Measurements from ENCODE around the gene GLDC.

Gene GLDC

DNA sequence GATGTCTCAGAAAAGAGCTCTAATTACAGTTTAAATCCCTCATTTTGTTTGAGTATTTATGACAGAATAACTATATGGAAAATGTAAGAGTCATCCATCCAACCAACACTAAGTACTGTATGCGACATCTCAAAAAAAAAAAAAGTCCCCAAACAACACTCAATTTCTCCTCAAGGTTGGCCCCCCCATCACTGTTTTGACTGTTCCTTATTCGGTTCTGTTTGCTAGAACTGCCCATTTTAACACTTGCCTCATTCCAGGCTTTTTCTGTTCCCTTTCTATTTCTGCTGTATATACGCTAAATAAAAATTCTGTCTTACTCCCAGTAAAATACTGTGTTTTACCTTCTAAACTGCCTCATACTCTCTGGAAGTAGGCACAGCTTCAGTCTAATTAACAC is 25.2 kb downstream of the GLDC start:
- DNase-seq (ENCODE audit: low spot score), result no peak

DNA sequence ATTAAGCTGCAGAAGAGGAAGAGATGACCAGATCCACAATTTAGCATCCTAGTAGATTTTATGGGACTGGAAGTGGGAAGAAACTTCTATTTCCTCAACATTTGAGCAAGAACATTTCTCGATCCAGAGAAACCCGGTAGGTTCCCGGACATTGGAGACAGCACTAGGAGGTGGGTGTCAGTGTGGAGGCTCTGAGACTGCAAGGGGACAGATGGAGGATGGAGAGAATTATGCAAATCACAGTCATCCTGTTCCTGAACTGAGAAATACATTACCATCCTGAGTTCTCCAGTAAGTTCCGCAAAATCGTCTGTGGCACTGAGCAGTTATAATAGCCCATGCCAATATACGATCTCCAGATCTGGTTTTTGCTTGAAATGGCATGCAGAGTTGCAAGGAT is 25.6 kb downstream of the GLDC start:
- no peak for DNase-seq (ENCODE audit: low spot score)

DNA sequence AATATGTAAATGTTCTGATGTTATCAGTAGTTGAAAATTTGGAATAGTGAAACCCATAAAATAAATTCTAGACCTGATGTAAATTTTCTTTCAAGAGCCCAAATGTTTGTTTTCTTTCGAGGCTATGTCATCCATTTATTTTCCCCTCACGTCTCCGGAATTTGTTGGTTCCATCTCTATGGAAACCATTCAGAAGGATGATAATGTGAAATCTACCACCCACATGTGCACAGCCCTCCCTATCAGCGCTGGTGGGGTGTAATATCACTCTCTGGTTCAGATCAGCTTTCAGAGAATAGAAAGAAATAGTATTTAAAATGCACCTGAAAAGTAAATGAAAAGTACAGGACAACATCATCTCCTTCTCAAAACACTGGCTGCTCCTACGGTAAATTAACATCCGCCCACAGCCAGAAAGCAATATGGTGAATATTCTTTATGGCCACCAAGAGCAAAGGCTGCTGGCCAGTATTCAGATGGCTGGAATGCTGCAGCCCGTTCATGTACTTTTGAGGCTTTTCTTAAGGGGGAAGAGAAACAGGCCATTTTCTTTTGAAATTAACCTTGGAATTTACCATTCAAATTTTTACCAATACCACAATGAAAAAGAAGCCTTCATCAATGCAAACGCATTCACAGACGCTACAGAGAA is 28.5 kb downstream of the GLDC start:
- DNase-seq (ENCODE audit: low spot score), result no peak

DNA sequence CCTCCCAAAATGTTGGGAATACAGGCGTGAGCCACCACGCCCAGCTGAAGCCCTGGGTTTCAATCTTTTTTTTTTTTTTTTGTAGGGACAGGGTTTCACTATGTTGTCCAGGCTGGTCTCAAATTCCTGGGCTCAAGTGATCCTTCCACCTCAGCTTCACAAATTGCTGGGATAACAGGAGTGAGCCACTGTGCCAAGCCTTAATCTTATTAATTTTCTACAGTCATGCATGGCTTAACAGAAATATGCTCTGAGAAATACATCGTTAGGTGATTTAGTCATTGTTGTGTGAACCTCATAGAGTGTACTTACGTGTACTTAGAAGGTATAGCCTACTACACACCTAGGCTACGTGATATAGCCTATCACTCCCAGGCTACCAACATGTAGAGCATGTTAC is 31.0 kb downstream of the GLDC start:
- DNase-seq (ENCODE audit: low spot score), result no peak

DNA sequence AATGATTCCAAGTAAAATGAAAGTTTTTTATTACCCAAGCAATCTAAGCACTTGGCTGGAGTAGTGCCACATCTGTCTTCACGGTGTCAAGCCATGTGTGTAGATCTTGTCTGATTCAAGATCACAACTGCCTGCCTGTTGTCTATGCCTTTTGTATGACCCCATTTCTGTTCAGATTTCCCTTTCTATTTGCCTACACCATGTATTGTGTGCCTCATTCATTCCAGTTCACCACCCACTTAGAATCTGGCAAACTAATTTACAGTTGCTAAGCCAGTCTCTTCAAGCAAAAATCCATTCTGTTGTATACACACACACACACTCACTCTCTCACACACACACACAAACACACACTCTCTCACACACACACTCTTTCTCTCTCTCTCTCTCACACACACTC is 33.7 kb downstream of the GLDC start:
- no peak for DNase-seq (ENCODE audit: low spot score)

DNA sequence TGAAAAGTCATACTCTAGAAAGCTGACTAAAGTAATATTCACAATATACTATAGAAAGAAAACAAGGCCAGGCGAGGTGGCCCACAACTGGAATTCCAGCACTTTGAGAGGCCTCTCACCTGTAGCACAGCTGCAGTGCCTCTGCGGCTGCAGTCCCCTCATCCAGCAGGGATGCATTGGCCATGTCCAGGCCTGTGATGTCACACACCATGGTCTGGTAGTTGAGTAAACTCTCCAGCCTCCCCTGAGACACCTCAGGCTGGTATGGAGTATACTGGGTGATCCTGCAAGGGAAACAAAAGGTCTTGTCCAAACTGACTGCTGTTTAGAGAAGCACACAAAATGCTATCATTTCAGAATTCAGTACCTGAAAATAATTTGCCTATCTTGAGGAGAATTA is 35.5 kb downstream of the GLDC start:
- no peak for DNase-seq (ENCODE audit: low spot score)

DNA sequence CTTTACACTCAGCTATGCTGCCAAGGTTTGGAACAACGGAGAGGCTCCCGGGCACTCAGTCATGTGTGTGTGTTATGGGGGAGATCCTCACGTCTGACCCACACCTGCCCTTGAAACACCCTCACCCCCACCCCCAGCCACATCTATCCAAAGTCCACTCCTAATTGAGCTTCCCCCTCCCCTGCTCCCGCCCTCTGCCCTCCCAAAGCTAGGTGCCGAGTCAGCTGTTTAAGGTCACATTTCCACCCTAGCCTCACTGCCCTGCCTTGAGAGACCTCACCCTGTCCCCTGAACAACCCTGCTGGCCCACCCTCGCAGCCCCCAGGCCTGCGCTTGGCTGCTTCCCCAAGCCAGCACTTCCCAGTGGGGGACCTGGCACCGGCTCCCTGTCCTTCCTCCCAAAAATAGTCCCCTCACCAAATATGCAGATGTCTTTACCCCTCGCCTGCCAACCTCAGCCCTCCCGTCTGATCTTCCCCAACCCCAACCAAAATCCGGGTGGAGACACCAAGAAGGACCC is 36.0 kb downstream of the GLDC start:
- DNase-seq (ENCODE audit: low spot score), result no peak

DNA sequence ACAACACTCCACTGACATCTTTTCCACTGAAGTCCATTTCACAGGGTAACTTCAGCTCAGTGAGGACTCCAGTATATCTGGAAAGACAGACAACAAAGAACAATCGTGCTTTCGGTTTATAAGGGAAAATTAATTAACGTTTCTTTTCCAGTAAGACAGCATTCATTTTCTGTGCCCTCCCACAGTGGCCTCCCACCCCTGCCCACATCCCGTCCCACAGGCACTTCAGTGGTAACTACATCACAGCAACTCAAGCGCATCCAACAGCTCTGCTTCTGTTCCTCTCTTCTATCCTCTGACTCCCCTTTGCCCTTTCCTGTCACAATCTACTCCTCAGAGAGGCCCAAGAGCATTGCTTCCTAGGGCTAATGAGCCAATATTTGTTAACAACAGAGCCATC is 40.3 kb downstream of the GLDC start:
- DNase-seq (ENCODE audit: low spot score), result no peak

DNA sequence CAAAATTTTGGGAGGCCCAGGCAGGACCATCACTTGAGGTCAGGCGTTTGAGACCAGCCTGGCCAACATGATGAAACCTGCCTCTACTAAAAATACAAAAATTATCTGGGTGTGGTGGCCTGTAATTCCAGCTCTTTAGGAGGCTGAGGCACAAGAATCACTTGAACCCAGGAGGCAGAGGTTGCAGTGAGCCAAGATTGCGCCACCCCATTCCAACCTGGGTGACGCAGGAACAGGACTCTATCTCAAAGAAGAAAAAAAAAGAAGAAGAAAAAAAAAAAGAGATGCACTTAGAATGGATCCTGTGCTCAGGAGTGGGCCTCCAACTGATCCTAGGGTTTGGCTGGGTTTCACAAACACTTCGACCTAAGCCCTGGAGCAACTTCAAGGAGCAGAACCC is 45.1 kb downstream of the GLDC start:
- DNase-seq (ENCODE audit: low spot score), result no peak

DNA sequence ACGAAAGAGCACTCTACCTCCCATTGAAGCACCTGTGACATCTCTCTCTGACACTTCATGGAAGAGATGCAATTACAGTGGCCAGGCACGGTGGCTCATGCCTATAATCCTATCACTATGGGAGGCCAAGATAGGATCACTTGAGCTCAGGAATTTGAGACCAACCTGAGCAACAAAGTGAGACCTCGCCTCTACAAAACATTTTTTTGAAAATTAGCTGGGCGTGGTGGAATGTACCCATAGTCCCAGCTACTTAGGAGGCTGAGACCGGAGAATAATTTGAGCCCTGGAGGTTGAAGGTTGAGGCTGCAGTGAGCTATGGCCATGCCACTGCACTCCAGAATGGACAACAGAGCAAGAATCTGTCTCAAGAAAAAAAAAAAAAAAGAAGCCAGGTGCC is 45.5 kb downstream of the GLDC start:
- DNase-seq (ENCODE audit: low spot score), result no peak

DNA sequence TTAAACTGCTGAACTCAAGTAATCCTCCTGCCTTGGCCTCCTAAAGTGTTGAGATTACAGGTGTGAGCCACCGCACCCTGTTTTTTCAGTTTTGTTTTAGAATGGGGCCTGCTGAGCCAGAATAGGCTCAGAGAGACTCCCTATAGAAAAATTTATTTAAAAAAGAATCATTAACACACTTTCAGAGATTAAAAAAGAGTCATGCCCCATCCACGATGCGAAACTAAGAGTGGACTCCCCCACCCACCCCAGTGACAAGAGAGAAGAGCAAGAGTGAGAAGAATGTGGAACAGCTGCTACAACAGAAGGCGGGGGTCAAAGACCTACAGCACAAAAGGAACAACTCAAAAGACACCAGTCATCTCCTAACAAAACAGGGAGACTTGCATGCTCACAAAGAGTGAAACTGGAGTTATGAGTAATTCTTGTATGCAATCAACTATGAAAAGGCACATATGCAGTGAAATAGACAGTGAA is 47.2 kb downstream of the GLDC start:
- DNase-seq (ENCODE audit: low spot score), result no peak

DNA sequence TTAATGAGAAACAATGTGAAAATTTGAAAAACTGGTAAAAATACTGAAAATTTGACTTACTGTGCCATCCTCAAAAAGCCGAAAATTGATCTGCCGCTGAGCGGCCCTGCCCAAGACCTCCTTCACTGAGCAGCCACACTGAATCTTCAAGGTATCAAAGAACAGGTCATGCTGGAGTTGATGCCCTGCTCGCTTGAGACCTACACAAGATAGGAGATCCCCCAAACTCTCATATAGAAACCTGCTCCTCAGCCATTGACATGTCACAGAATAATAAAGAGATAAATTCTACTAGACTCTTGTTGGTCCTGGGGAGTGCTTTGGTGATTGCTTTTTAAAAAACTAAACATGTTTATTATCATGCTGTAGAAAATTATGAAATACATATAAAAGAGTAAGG is 52.7 kb downstream of the GLDC start:
- DNase-seq (ENCODE audit: low spot score), result no peak

DNA sequence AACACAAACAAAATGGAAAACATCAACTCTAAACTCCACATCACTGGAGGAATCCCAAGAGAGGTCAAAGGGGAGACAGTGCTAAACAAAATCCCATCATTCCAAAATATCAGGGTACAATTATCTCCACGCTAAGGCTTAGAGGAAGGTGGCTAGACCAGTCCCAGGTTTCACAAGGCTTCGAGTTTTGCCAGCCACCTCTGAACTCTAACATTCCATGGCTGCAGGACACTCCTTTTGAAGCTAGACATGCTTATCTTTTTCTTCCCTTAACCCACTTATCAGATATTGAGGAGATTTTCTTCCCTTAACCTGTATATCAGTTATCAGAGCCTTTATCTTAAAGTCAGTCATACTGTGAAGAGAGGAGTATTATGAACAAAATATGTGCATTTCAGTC is 53.3 kb downstream of the GLDC start:
- no peak for DNase-seq (ENCODE audit: low spot score)

DNA sequence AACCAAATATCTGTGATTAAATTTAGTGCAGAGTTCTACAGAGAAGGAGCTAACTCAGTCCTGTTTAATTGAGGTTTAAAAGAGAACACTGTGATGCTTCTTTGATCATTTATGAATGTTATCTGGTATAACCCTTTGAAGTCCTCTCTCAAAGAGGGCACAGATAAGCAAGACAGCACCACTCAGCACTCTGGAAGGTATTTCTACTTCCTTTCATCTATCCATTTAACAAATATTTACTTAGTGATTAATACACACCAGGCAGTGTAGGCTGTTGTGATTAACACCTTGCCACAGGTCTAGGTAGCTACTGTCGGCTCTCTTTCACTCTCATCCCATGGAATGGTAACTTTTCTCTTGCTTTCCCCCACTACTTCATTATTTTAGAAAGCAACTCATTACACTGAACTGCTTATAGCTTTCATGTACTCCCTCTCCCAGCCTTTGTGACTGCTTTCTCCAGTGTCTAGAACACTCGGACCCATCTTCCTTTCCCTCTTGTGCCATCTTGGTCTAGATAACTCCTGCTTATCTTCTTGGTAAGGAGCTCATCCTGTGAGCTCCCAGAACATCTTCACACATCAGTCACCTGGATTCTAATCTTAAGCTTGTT is 54.7 kb downstream of the GLDC start:
- DNase-seq (ENCODE audit: low spot score), result no peak

DNA sequence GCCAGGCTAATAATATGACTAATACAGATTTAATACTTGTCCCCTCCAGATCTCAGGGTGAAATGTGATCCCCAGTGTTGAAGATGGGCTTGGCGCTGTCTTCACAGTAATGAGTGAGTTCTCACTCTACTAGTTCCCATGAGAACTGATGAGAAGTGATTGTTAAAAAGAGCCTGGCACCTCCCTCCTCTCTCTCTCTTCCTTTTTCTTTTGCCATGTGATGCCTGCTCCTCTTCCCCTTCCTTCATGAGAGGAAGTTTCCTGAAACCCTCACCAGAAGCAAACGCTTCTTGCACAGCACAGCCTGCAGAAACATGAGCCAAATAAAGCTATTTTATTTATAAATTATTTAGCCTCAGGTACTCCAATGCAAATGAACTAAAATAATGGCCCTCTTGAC is 55.2 kb downstream of the GLDC start:
- DNase-seq (ENCODE audit: low spot score), result no peak

DNA sequence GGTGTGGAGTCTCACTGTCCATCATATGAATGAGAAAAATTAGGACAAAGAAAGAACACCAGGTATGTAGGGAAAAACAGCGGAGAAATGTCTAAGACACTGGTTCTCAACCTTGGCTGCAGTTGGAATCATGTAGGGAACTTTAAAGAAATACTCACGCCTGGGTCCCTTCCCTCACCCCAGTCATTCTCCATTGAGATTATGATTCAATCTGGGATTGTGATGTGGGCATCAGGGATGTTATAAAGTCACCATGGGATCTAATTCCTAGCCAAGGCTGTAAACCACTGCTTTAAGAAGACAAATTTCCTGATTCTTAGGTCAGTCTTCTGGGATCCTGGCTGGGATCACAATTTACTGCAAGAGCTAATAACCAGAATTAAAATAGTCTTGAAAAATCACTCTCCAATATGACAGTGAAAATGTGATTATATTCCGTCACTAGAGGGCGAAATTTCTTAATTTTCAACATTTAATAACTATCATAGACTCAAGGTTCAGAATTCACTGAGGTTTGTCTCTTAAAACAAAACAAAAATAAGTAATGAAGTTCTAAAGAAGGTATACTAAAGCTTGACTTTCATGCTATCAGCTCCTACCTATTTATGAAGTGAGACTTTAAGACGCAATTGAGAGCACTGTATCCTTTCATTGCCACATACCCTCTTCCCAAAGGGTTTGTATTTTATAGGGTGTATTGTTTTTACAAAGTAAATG is 60.5 kb downstream of the GLDC start:
- peak; percentile 31 for DNase-seq (ENCODE audit: low spot score)

DNA sequence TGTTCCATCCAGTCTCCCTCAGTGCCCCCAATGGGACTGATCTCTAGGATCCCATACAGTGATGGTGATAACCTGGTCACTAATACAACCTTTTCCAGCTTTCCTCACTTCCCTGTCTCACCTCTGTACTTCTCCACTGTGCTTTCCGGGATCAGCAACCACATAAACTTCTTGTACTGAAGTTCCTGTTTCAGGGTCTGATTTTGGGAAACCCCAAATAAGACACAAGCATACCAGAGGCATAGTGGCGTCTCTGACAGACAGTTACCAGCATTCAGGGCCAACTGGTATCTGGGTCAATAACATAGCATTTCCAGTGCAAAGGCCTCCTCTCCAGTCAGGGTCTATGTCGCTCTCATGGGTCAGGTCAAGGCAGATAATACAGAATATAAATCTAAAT is 64.3 kb downstream of the GLDC start:
- DNase-seq (ENCODE audit: low spot score), result no peak

DNA sequence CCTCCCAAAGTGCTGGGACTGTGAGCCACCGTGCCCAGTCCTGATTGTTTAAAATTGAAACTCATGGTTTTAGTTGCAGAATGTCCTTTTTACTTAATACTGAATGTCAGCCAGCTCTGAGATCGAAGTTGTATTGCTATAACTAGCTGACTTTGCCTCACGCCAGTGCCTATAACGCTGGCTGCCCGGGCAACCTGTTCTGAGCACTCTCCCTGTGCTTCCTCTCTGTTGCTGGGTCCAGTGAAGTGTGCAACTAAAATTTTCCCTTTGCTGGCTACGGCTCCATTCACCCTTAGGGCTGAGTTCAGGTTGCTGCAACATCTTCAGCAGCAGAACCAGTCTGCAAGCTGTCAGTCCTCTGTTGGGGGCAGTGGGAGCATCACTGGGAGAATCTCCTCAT is 65.9 kb downstream of the GLDC start:
- no peak for DNase-seq (ENCODE audit: low spot score)

DNA sequence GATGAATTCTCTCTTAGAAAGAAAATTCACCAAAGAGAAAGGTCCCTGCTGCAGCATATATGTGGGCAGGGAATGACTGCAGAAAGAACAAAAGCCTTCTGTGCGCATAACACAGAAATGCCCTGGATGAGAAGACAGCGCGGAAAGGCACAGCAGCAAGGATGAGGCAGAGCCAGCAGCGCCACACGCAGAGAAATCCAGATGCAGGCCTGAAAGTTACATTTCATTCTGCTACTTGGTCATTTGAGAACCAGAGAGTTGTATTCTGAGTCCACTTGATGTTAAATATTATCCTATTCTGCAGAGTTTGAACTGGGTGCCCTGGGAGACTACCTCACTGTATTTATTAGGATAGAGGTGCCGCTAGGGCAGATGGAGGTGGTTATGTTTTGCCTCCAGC is 68.5 kb downstream of the GLDC start:
- no peak for DNase-seq (ENCODE audit: low spot score)

DNA sequence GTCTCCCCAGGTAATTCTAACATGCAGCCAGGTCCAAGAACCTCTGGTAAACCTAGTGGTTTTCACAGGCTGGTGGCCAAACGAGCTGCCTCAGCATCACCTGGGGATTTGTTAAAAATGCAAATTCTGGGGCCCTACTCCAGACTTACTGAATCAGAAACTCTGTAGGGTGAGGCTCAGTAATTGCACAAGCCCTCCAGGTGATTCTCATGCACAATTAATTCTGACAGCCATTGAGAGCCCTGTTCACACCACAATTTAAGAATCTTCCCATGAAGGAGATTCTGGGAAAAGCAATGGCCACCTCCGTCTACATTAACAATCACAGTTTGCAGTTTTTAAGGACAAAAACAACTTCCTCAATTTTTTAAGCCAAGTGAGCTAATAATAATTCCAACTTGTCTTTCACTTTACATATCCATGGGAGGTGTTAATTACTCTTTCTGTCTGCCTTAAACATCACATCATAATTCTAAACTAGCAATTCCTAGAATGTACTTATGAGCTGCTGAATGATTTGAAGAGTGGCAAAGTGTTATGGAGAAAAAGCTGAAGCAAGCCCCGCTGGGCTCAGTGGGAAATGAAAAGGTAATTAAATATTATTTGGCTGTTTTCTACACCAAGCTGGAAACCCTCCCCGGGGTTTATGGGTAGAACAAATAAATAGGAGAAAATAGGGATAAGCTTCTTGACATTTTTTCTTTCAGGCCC is 70.0 kb downstream of the GLDC start:
- DNase-seq (ENCODE audit: low spot score), result no peak

DNA sequence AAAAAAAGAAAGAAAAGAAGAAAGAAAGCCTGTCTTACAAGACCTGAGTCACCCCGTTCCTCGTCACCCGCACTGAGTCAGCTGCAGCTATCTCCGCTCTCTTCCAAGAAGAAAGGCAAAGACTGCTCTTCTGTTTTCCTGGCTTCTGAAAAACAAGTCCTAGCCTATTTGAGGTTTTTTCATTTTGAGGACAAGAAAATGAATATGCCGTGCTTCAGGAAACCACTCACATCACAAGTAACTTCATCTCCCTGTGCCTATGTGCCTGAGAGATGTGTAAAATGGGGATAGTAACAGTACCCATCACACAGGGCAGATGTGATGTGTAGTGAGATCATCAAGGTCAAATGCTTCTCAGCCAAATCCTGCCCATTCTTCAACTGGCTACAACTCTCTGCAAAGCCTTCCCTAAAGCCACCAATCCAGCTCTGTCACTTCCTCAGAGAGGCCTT is 78.4 kb downstream of the GLDC start:
- DNase-seq (ENCODE audit: low spot score), result peak; percentile 91

DNA sequence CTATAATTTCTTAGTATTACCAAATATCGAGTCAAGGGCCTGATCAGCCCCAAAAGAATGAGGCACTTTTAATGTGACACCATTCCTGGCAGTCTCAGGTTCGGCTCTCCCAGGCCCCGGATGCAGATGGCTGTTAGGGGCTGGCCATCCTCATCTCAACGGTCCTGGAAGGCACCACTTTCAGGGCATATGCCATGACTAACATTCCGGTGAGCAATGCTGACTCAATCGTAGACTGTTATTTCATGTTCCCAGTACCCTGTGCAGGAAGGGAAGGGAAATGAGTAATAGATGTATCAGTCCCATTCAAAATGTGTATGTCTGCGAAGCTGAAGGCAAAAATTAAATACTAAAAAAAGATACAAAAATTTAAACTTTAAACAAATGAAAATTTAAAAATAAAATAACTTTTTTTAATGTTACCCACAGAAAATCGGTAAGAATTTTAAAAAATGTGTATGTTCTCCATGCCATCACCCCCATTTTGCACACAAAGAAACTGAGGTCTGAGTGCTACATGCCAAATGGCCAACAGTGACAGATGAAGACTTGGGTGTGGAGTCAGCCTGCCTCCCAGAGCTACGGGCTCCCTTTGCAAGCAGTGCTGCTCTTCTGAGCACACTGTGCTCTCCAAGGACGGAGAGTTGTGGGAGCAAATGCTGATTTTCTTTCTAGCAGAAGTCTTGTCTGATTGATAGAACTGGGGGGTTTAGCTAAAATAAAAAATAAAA is 79.0 kb downstream of the GLDC start:
- DNase-seq (ENCODE audit: low spot score), result peak; percentile 100
